Hepatocyte (in vitro differentiated cells): ENCODE results near the gene PRKAG2. TPM values are rescaled to one million over a fixed set of nuclear protein-coding genes. Genes with fewer than 3 reads are reported as not detected.

Experiments used
- DNase-seq: peaks from one replicate; pipeline ENCODE4 v3.0.0-alpha.2; 2016; ENCODE audit warnings: low spot score
- H2AFZ ChIP-seq: fragments of 200-600 bp; sonication (generic); 2 replicates; pipeline ENCODE4 v1.6.0; 2016; ENCODE audit warnings: antibody characterized with exemption, mild to moderate bottlenecking
- H3K27ac ChIP-seq: fragments of 200-600 bp; sonication (generic); 2 replicates; pipeline ENCODE4 v1.5.1; 2016; ENCODE audit warnings: mild to moderate bottlenecking
- H3K27me3 ChIP-seq: fragments of 200-600 bp; sonication (generic); 2 replicates; pipeline ENCODE4 v1.6.1; 2016
- H3K36me3 ChIP-seq: fragments of 200-600 bp; sonication (generic); replicated peaks from 2 replicates; pipeline ENCODE4 v1.5.1; 2016; ENCODE audit warnings: low read depth; ENCODE audit not compliant: insufficient read depth
- H3K4me1 ChIP-seq: fragments of 200-600 bp; sonication (generic); 2 replicates; pipeline ENCODE4 v1.5.1; 2016; ENCODE audit warnings: mild to moderate bottlenecking, moderate library complexity; ENCODE audit not compliant: insufficient read depth
- H3K4me2 ChIP-seq: fragments of 200-600 bp; sonication (generic); 2 replicates; pipeline ENCODE4 v1.6.0; 2016
- H3K4me3 ChIP-seq: fragments of 200-600 bp; sonication (generic); 2 replicates; pipeline ENCODE4 v1.5.1; 2016; ENCODE audit warnings: mild to moderate bottlenecking
- H3K79me2 ChIP-seq: fragments of 200-600 bp; sonication (generic); 2 replicates; pipeline ENCODE4 v1.6.0; 2017; ENCODE audit warnings: mild to moderate bottlenecking
- H3K9me2 ChIP-seq: fragments of 200-600 bp; sonication (generic); replicated peaks from 2 replicates; pipeline ENCODE4 v1.6.0; 2017; ENCODE audit warnings: mild to moderate bottlenecking; ENCODE audit not compliant: insufficient read depth
- H3K9me3 ChIP-seq: fragments of 200-600 bp; sonication (generic); 2 replicates; pipeline ENCODE4 v1.5.1; 2016; ENCODE audit warnings: low read depth, mild to moderate bottlenecking
- H4K20me1 ChIP-seq: fragments of 200-600 bp; sonication (generic); 2 replicates; pipeline ENCODE4 v1.6.0; 2016; ENCODE audit warnings: mild to moderate bottlenecking; ENCODE audit not compliant: insufficient read depth, poor library complexity, severe bottlenecking
- CTCF ChIP-seq: fragments of 200-600 bp; sonication (generic); IDR thresholded peaks from 2 replicates; pipeline ENCODE4 v1.5.1; 2016; ENCODE audit warnings: antibody characterized with exemption, mild to moderate bottlenecking; ENCODE audit not compliant: poor library complexity
- EZH2 ChIP-seq: fragments of 200-600 bp; sonication (generic); IDR thresholded peaks from 2 replicates; pipeline ENCODE4 v1.6.1; 2016; ENCODE audit warnings: antibody characterized with exemption, mild to moderate bottlenecking, borderline replicate concordance
- EZH2phosphoT487 ChIP-seq: fragments of 200-600 bp; sonication (generic); IDR thresholded peaks from one replicate; pipeline ENCODE4 v1.6.1; 2018; ENCODE audit warnings: antibody characterized with exemption, mild to moderate bottlenecking, low read depth, moderate library complexity; ENCODE audit not compliant: unreplicated experiment, severe bottlenecking
- WGBS: methylation state at CpG from one replicate; pipeline ENCODE4 v1.1.6; 2016; ENCODE audit warnings: low lambda C conversion rate; ENCODE audit errors: missing lambda C conversion rate; 5-methylcytosine and 5-hydroxymethylcytosine counted together
- polyA plus RNA-seq: library from polyadenylated mRNA; unstranded; fragments of >200 nt; fragmentation: Nextera tagmentation; extraction: Ambion mirVana; gene quantifications from 2 replicates; pipeline ENCODE4 v1.2.1, GENCODE V29; 2016
- total RNA-seq: library from RNA; depleted of rRNA; stranded (reverse); fragments of >200 nt; gene quantifications from 2 replicates; pipeline ENCODE4 v1.2.3, GENCODE V29; 2014

Gene PRKAG2
- total and polyA plus RNA-seq, 2 experiments from 2014 or later, result 17.8 to 23.4 TPM

GRCh38 chr7:151552352-151553028, 324.4 kb downstream of the PRKAG2 start:
- no peak for TF ChIP-seq CTCF
- no peak for TF ChIP-seq EZH2
- TF ChIP-seq EZH2phosphoT487, result no peak
- H3K4me1 ChIP-seq, result peaks cover 3% of the 10 kb centered on the region
- no peak overlapping the region for H3K27ac ChIP-seq
- 65% methylated on average over 10 of the region's 10 CpGs for WGBS
- no peak overlapping the region for H3K4me2 ChIP-seq
- H3K36me3 ChIP-seq, result no peaks in the 10 kb centered on the region
- no peak overlapping the region for H2AFZ ChIP-seq
- peak; percentile 28 for DNase-seq
- no peak overlapping the region for H3K4me3 ChIP-seq
- H3K9me2 ChIP-seq, result no peaks in the 10 kb centered on the region
- H3K27me3 ChIP-seq, result no peaks in the 10 kb centered on the region
- no peaks in the 10 kb centered on the region for H4K20me1 ChIP-seq
- no peaks in the 10 kb centered on the region for H3K9me3 ChIP-seq
- H3K79me2 ChIP-seq, result no peaks in the 10 kb centered on the region

- Histone ChIP-seq H3K4me3 (no peak overlapping the region), H3K4me2 (no peak overlapping the region), H3K4me1 (peaks cover 3% of the 10 kb centered on the region), H3K27me3 (no peaks in the 10 kb centered on the region), H3K9me2 (no peaks in the 10 kb centered on the region), H2AFZ (no peak overlapping the region), H4K20me1 (no peaks in the 10 kb centered on the region), H3K27ac (no peak overlapping the region), H3K9me3 (no peaks in the 10 kb centered on the region), H3K36me3 (no peaks in the 10 kb centered on the region), H3K79me2 (no peaks in the 10 kb centered on the region)
- no peak for DNase-seq
- 69% methylated on average over 7 of the region's 7 CpGs for WGBS
- no peak for TF ChIP-seq EZH2phosphoT487
These were observed 325.1 kb downstream of the PRKAG2 start for GRCh38 chr7:151551820-151552219.

- DNase-seq, result peak; percentile 48
- Histone ChIP-seq H3K27ac (no peak overlapping the region), H3K4me3 (no peak overlapping the region), H3K9me3 (no peaks in the 10 kb centered on the region), H3K4me2 (no peak overlapping the region), H3K4me1 (peaks cover 3% of the 10 kb centered on the region), H3K9me2 (no peaks in the 10 kb centered on the region), H2AFZ (no peak overlapping the region), H3K79me2 (no peaks in the 10 kb centered on the region), H3K27me3 (no peaks in the 10 kb centered on the region), H4K20me1 (no peaks in the 10 kb centered on the region), H3K36me3 (no peaks in the 10 kb centered on the region)
- WGBS, result 21% methylated on average over 3 of the region's 3 CpGs
- TF ChIP-seq EZH2, result no peak
- TF ChIP-seq CTCF, result no peak
- no peak for TF ChIP-seq EZH2phosphoT487
These were observed 326.1 kb downstream of the PRKAG2 start for GRCh38 chr7:151550656-151551286.

- Histone ChIP-seq H3K4me3 (no peak overlapping the region), H3K27me3 (no peaks in the 10 kb centered on the region), H3K9me3 (no peaks in the 10 kb centered on the region), H3K4me1 (peaks cover 3% of the 10 kb centered on the region), H3K4me2 (no peak overlapping the region), H3K36me3 (no peaks in the 10 kb centered on the region), H3K27ac (no peak overlapping the region), H4K20me1 (no peaks in the 10 kb centered on the region), H3K9me2 (no peaks in the 10 kb centered on the region), H3K79me2 (no peaks in the 10 kb centered on the region), H2AFZ (no peak overlapping the region)
- no peak for DNase-seq
- WGBS, result 98% methylated on average over 6 of the region's 6 CpGs
- TF ChIP-seq EZH2, result no peak
- no peak for TF ChIP-seq CTCF
- no peak for TF ChIP-seq EZH2phosphoT487
These were observed 327.3 kb downstream of the PRKAG2 start for GRCh38 chr7:151549644-151550043.
